ENCODE results near the gene EFTUD2. TPM values are rescaled to one million over a fixed set of nuclear protein-coding genes. Genes with fewer than 3 reads are reported as not detected.

EFTUD2 gene
- total and polyA plus RNA-seq, 2 of the 8 experiments (the other 6 are each of a cell fraction or from before 2014, with no cell fraction given), result 118 to 195 TPM

- H3K4me2 ChIP-seq (ENCODE audit: insufficient read depth in 1 of 2, low read depth in 2 of 2, low read length in 2 of 2), result no peak overlapping the region
- no peaks in the 10 kb centered on the region for H3K79me1 ChIP-seq (ENCODE audit: low read depth, low read length)
- no peaks in the 10 kb centered on the region for H3K9me3 ChIP-seq (ENCODE audit: insufficient read depth in 2 of 2, low read depth in 1 of 2, low read length in 1 of 2)
- H2BK120ac ChIP-seq (replicated peaks; ENCODE audit: low read depth, low read length), result no peak overlapping the region
- H3K14ac ChIP-seq (ENCODE audit: insufficient read length), result no peak overlapping the region
- H3K4me3 ChIP-seq (ENCODE audit: extremely low read depth in 1 of 4, insufficient read depth in 2 of 4, low read depth in 3 of 4, low read length in 4 of 4), result no peak overlapping the region
- no peak overlapping the region for H3K9ac ChIP-seq (replicated peaks in 1 of 4; ENCODE audit: extremely low read depth in 1 of 4, low read depth in 3 of 4, low read length in 3 of 4)
- no peak overlapping the region for H3K27ac ChIP-seq (ENCODE audit: low read depth, low read length)
- FAIRE-seq (no peak), DNase-seq (ENCODE audit: low read depth in 1 of 2, low spot score in 2 of 2) (no peak)
- WGBS, 2 experiments (ENCODE audit: extremely low coverage in 1 of 2, insufficient coverage in 1 of 2, insufficient read length in 1 of 2, insufficient replicate concordance in 2 of 2, low coverage in 1 of 2, low lambda C conversion rate in 2 of 2, missing lambda C conversion rate in 1 of 2), result 88% methylated on average over 10 of the region's 10 CpGs; no CpG with 5 or more reads in 1 of the 2 experiments
- no peak overlapping the region for H4K5ac ChIP-seq (ENCODE audit: insufficient read length, low read depth, low read length)
- no peaks in the 10 kb centered on the region for H3K23me2 ChIP-seq (ENCODE audit: low read depth, low read length)
- H2BK15ac ChIP-seq (ENCODE audit: low read length), result no peak overlapping the region
- H2BK20ac ChIP-seq (ENCODE audit: low read length), result no peak overlapping the region
- H2BK12ac ChIP-seq (ENCODE audit: low read depth, low read length), result no peak overlapping the region
- POLR2A ChIA-PET (ENCODE audit: partially characterized antibody), result interaction anchor here (0.9 to 5.0 kb wide), 4 partner anchors 9 to 90 kb away, joined by 3 to 15 read pairs (median 4); partner anchors contain the start of gene HIGD1B
- CTCF ChIA-PET (ENCODE audit: partially characterized antibody), result interaction anchor here (0.7 to 28.4 kb wide), 27 partner anchors 9 to 173 kb away, joined by 3 to 577 read pairs (median 5); partner anchors contain the start of genes EFTUD2 and HIGD1B
- no peak overlapping the region for H3K4ac ChIP-seq (replicated peaks; ENCODE audit: insufficient read length, low read depth, low read length)
- H3K36me3 ChIP-seq (ENCODE audit: control insufficient read depth in 2 of 4, insufficient read depth in 4 of 4, low read length in 3 of 4), result peaks cover 28 to 69% (median 49%) of the 10 kb centered on the region in 4 experiments
- TF ChIP-seq POLR2A (IDR thresholded peaks at IDR 0.05; ENCODE audit: control extremely low read depth in 1 of 2, low read depth in 2 of 2, low read length in 2 of 2) (no peak), BACH1 (IDR thresholded peaks at IDR 0.05; ENCODE audit: low read length) (no peak), KDM4A (IDR thresholded peaks at IDR 0.05; ENCODE audit: low read depth, low read length, severe bottlenecking) (no peak)
- no peak overlapping the region for H4K91ac ChIP-seq (replicated peaks; ENCODE audit: insufficient read length, low read length)
- H3K4me1 ChIP-seq (replicated peaks in 1 of 4; ENCODE audit: control insufficient read depth in 3 of 4, insufficient read depth in 4 of 4, low read length in 3 of 4), result no peaks in the 10 kb centered on the region
- no peak overlapping the region for H3K18ac ChIP-seq (ENCODE audit: extremely low read depth, low read length)
- H3K79me2 ChIP-seq (ENCODE audit: control insufficient read depth in 1 of 2, insufficient read depth in 2 of 2, low read length in 2 of 2), result no peaks in the 10 kb centered on the region
- H4K20me1 ChIP-seq (replicated peaks in 1 of 2; ENCODE audit: control insufficient read depth in 1 of 2, insufficient read depth in 2 of 2, low read length in 2 of 2), result peaks cover 2% of the 10 kb centered on the region in 2 experiments
- no peak overlapping the region for H2AFZ ChIP-seq (ENCODE audit: low read length)
- H4K8ac ChIP-seq (ENCODE audit: extremely low read depth, insufficient read depth, low read length), result 0 out of 2 replicates have a peak overlapping the region, but pooled peaks have one; percentile 9
- no peak overlapping the region for H3K56ac ChIP-seq (replicated peaks; ENCODE audit: insufficient read length, low read depth, low read length)
- H3K27me3 ChIP-seq (replicated peaks in 1 of 4; ENCODE audit: control insufficient read depth in 3 of 4, extremely low read depth in 1 of 4, insufficient read depth in 3 of 4, low read length in 3 of 4), result no peaks in the 10 kb centered on the region
- no peak overlapping the region for H2AK5ac ChIP-seq (ENCODE audit: low read depth, low read length)
- H2BK5ac ChIP-seq (ENCODE audit: low read depth, low read length), result no peak overlapping the region
- no peak overlapping the region for H3K23ac ChIP-seq (ENCODE audit: insufficient read length)
Measured at GRCh38 chr17:44864831-44865230, 34.4 kb downstream of the EFTUD2 start.
